A673 (cell line): ENCODE measurements around the gene B9D1. TPM values are rescaled to one million over a fixed set of nuclear protein-coding genes. Genes with fewer than 3 reads are reported as not detected.

Source experiments
- BruUV-seq: library from RNA; stranded (reverse); fragments of 400-500 nt; replicated peaks from 2 replicates; lab custom pipeline; 2021; lab: Mats Ljungman, UMichigan
- CTCF ChIA-PET: fragments of 300-600 bp; sonication (Branson Sonifier 250); formaldehyde crosslinking; loops from one replicate; lab custom pipeline; 2022; ENCODE audit warnings: antibody characterized with exemption; lab: Charles Lee
- POLR2A ChIA-PET: fragments of 300-600 bp; sonication (Branson Sonifier 250); formaldehyde crosslinking; loops from one replicate; lab custom pipeline; 2022; ENCODE audit warnings: antibody characterized with exemption; ENCODE audit not compliant: low non-redundant PET; lab: Charles Lee
- DNase-seq: peaks from one replicate; pipeline ENCODE4 v3.0.0-alpha.2; 2015; ENCODE audit warnings: low spot score
- H3K27ac ChIP-seq: fragments of 200-600 bp; sonication (generic); 2 replicates; pipeline ENCODE4 v1.5.1; 2016; ENCODE audit warnings: mixed run types, low read depth, mild to moderate bottlenecking, mixed read lengths, antibody characterized with exemption, low read length; ENCODE audit not compliant: poor library complexity, severe bottlenecking
- H3K27me3 ChIP-seq: fragments of 200-600 bp; sonication (generic); replicated peaks from 2 replicates; pipeline ENCODE4 v1.6.1; 2017; ENCODE audit warnings: mixed run types, low read depth, mild to moderate bottlenecking, mixed read lengths, antibody characterized with exemption, low read length; ENCODE audit not compliant: insufficient read depth, poor library complexity
- H3K36me3 ChIP-seq: fragments of 200-600 bp; sonication (generic); 2 replicates; pipeline ENCODE4 v1.6.1; 2016; ENCODE audit warnings: mixed run types, mild to moderate bottlenecking, mixed read lengths, antibody characterized with exemption, low read length; ENCODE audit not compliant: insufficient read depth, poor library complexity, severe bottlenecking
- H3K4me1 ChIP-seq: fragments of 200-600 bp; sonication (generic); 2 replicates; pipeline ENCODE4 v1.6.1; 2017; ENCODE audit warnings: mixed run types, mild to moderate bottlenecking, mixed read lengths, antibody characterized with exemption, low read length; ENCODE audit not compliant: insufficient read depth, poor library complexity, severe bottlenecking
- H3K4me3 ChIP-seq: fragments of 200-600 bp; sonication (generic); 2 replicates; pipeline ENCODE4 v1.5.1; 2016; ENCODE audit warnings: low read depth, mixed run types, mild to moderate bottlenecking, mixed read lengths, low read length; ENCODE audit not compliant: poor library complexity, severe bottlenecking
- H3K9me3 ChIP-seq: fragments of 200-600 bp; sonication (generic); 2 replicates; pipeline ENCODE4 v1.6.1; 2016; ENCODE audit warnings: mixed run types, low read depth, mild to moderate bottlenecking, mixed read lengths, antibody characterized with exemption, low read length; ENCODE audit not compliant: poor library complexity, severe bottlenecking
- CTCF ChIP-seq: fragments of 300-800, 200-600 bp; sonication (generic); conservative IDR thresholded peaks from 2 replicates; pipeline ENCODE4 v1.5.1; 2017; ENCODE audit warnings: low read depth, mild to moderate bottlenecking, antibody characterized with exemption, low read length, moderate library complexity, mixed read lengths
- EZH2 ChIP-seq: fragments of 200-600 bp; sonication (generic); IDR thresholded peaks from 2 replicates; pipeline ENCODE4 v1.6.1; 2017; ENCODE audit warnings: borderline replicate concordance, low read depth, mild to moderate bottlenecking, mixed read lengths, antibody characterized with exemption, low read length; ENCODE audit not compliant: poor library complexity, severe bottlenecking
- intact Hi-C: fragments of 100-400 bp; cut with micrococcal nuclease; formaldehyde crosslinking; loops from one replicate; pipeline ENCODE4 v1.10.0; 2022; ENCODE audit not compliant: unreplicated experiment
- total RNA-seq: library from RNA; stranded (reverse); gene quantifications from 2 replicates; pipeline ENCODE4 v1.2.3, GENCODE V29; 2021

Gene B9D1
- total RNA-seq, 1 experiment from 2014 or later: 37.0 TPM

GRCh38 chr17:19329136-19329535 lies 33.4 kb downstream of the B9D1 start:
- no peaks in the 10 kb centered on the region for H3K27me3 ChIP-seq
- BruUV-seq: no TSS peak
- no peaks in the 10 kb centered on the region for H3K4me1 ChIP-seq
- ChIA-PET POLR2A (no interaction called here), CTCF (no interaction called here)
- no peak overlapping the region for H3K27ac ChIP-seq
- DNase-seq: no peak
- H3K9me3 ChIP-seq: peaks cover 8% of the 10 kb centered on the region
- TF ChIP-seq CTCF: no peak
- no peak for TF ChIP-seq EZH2
- intact Hi-C loops: no loop called here
- peaks cover 12% of the 10 kb centered on the region for H3K36me3 ChIP-seq
- H3K4me3 ChIP-seq: no peak overlapping the region

GRCh38 chr17:19328441-19329061 lies 34.0 kb downstream of the B9D1 start:
- no TSS peak for BruUV-seq
- no peak for DNase-seq
- intact Hi-C loops: no loop called here
- H3K36me3 ChIP-seq: peaks cover 12% of the 10 kb centered on the region
- no peak overlapping the region for H3K4me3 ChIP-seq
- CTCF ChIA-PET: no interaction called here
- no peak overlapping the region for H3K27ac ChIP-seq
- no peak for TF ChIP-seq CTCF
- no peaks in the 10 kb centered on the region for H3K4me1 ChIP-seq
- POLR2A ChIA-PET: no interaction called here
- H3K9me3 ChIP-seq: peaks cover 8% of the 10 kb centered on the region
- no peaks in the 10 kb centered on the region for H3K27me3 ChIP-seq

- no peaks in the 10 kb centered on the region for H3K4me1 ChIP-seq
- no TSS peak for BruUV-seq
- POLR2A ChIA-PET: no interaction called here
- H3K36me3 ChIP-seq: peaks cover 12% of the 10 kb centered on the region
- H3K4me3 ChIP-seq: no peak overlapping the region
- peaks cover 8% of the 10 kb centered on the region for H3K9me3 ChIP-seq
- H3K27me3 ChIP-seq: no peaks in the 10 kb centered on the region
- intact Hi-C loops: no loop called here
- H3K27ac ChIP-seq: no peak overlapping the region
- CTCF ChIA-PET: no interaction called here
- DNase-seq: no peak
- TF ChIP-seq EZH2 (no peak), CTCF (no peak)
These were observed 35.3 kb downstream of the B9D1 start for GRCh38 chr17:19327031-19327783.
